GM19239 (cell line): ENCODE data around the gene DEPDC5.
A peak's percentile ranks its signal among the peaks of the same experiment; 100 is the strongest.
"Not testable (repeated sequence)": the region's sequence is repeated elsewhere in the genome, so short reads cannot be mapped to it uniquely, and the experiment has no call there.

Experiments used
- DNase-seq: peaks from one replicate; pipeline ENCODE4 v3.0.0; 2011; ENCODE audit warnings: low spot score; ENCODE audit not compliant: insufficient read length
- FAIRE-seq: peaks from 2 replicates; lab custom pipeline; 2011; peaks lifted over from hg19 to GRCh38; lab: Jason Lieb, UNC

Gene DEPDC5

GRCh38 chr22:31747441-31747840 is 6.4 kb upstream of the DEPDC5 start:
- FAIRE-seq (no peak), DNase-seq (no peak)

- DNase-seq (no peak), FAIRE-seq (peak; percentile 65)
Measured at GRCh38 chr22:31748490-31748889, 5.3 kb upstream of the DEPDC5 start.

GRCh38 chr22:31749636-31750364 is 4.0 kb upstream of the DEPDC5 start, which contains the start of gene PRR14L:
Gene PRR14L (minus strand): TSS chr22:31750132. CDS start chr22:31738860, 11,272 bp downstream.
- peak; percentile 97 for FAIRE-seq
- peak; percentile 79 for DNase-seq

- DNase-seq, result no peak
- no peak for FAIRE-seq
Measured at GRCh38 chr22:31750365-31751284, 3.2 kb upstream of the DEPDC5 start.

- no peak for DNase-seq
- FAIRE-seq, result no peak
Measured at GRCh38 chr22:31752096-31752847, 1.5 kb upstream of the DEPDC5 start.

GRCh38 chr22:31753005-31753633 is 700 bp upstream of the DEPDC5 start:
- DNase-seq, result no peak
- peak; percentile 52 for FAIRE-seq

- FAIRE-seq (no peak), DNase-seq (no peak)
Measured at GRCh38 chr22:31754813-31755212, 994 bp downstream of the DEPDC5 start.

- FAIRE-seq (no peak), DNase-seq (no peak)
Measured at GRCh38 chr22:31757265-31757664, 3.4 kb downstream of the DEPDC5 start.

- not testable (repeated sequence) for FAIRE-seq, DNase-seq
Measured at GRCh38 chr22:31758860-31759259, 5.0 kb downstream of the DEPDC5 start.

GRCh38 chr22:31764785-31765184 is 11.0 kb downstream of the DEPDC5 start:
- FAIRE-seq, result no peak
- no peak for DNase-seq

- DNase-seq (no peak), FAIRE-seq (no peak)
Measured at GRCh38 chr22:31768422-31769059, 14.7 kb downstream of the DEPDC5 start.

GRCh38 chr22:31773416-31773815 is 19.6 kb downstream of the DEPDC5 start:
- no peak for FAIRE-seq

GRCh38 chr22:31776231-31776630 is 22.4 kb downstream of the DEPDC5 start:
- FAIRE-seq, result no peak
- no peak for DNase-seq

More at GRCh38 chr22:31773416-31773815, 19.6 kb downstream of the DEPDC5 start:
- DNase-seq, result no peak

- FAIRE-seq (no peak), DNase-seq (no peak)
Measured at GRCh38 chr22:31789803-31790202, 36.0 kb downstream of the DEPDC5 start.

- peak; percentile 57 for FAIRE-seq
- DNase-seq, result peak; percentile 14
Measured at GRCh38 chr22:31790240-31790639, 36.4 kb downstream of the DEPDC5 start.

- not testable (repeated sequence) for DNase-seq, FAIRE-seq
Measured at GRCh38 chr22:31799358-31799757, 45.5 kb downstream of the DEPDC5 start.

GRCh38 chr22:31800065-31800464 is 46.2 kb downstream of the DEPDC5 start:
- FAIRE-seq, result no peak
- no peak for DNase-seq

- FAIRE-seq, DNase-seq: not testable (repeated sequence)
Measured at GRCh38 chr22:31800861-31801260, 47.0 kb downstream of the DEPDC5 start.

- FAIRE-seq, result no peak
Measured at GRCh38 chr22:31802575-31802974, 48.8 kb downstream of the DEPDC5 start.

More at GRCh38 chr22:31802575-31802974, 48.8 kb downstream of the DEPDC5 start:
- no peak for DNase-seq
